NB4 (cell line): ENCODE data around the gene CSF3.

Source experiments
- CTCF ChIP-seq: IDR thresholded peaks from one replicate; pipeline ENCODE4 v1.5.1; 2012; ENCODE audit warnings: low read depth, low read length
- MAX ChIP-seq: IDR thresholded peaks from 2 replicates; pipeline ENCODE4 v1.6.1; 2011; ENCODE audit warnings: low read depth, low read length
- POLR2A ChIP-seq: IDR thresholded peaks from 2 replicates; pipeline ENCODE4 v1.6.1; 2011; ENCODE audit warnings: mild to moderate bottlenecking; ENCODE audit not compliant: insufficient read length; ENCODE audit errors: extremely low read depth

- TF ChIP-seq POLR2A (no peak), CTCF (no peak), MAX (no peak)
These were observed 11.0 kb downstream of the CSF3 start for GRCh38 chr17:40025991-40026815.
